Neuronal stem cell (in vitro differentiated cells): Measurements from ENCODE around the gene ASIC1.
"Not testable (repeated sequence)": the region's sequence is repeated elsewhere in the genome, so short reads cannot be mapped to it uniquely, and the experiment has no call there.

Experiments used
- DNase-seq: peaks from one replicate; pipeline ENCODE4 v3.0.0-alpha.2; 2013; ENCODE audit warnings: low spot score
- H2AFZ ChIP-seq: one replicate; pipeline ENCODE4 v1.6.1; 2013; ENCODE audit warnings: mild to moderate bottlenecking, low read length, inconsistent platforms
- H2AK5ac ChIP-seq: 2 replicates; pipeline ENCODE4 v1.6.1; 2013; ENCODE audit warnings: low read depth, mild to moderate bottlenecking, inconsistent platforms, low read length, moderate library complexity, mixed read lengths
- H2BK120ac ChIP-seq: 2 replicates; pipeline ENCODE4 v1.6.1; 2013; ENCODE audit warnings: low read depth, mild to moderate bottlenecking, inconsistent platforms, low read length, moderate library complexity, mixed read lengths
- H2BK12ac ChIP-seq: one replicate; pipeline ENCODE4 v1.6.1; 2013; ENCODE audit warnings: low read length, inconsistent platforms
- H2BK15ac ChIP-seq: 2 replicates; pipeline ENCODE4 v1.6.1; 2013; ENCODE audit warnings: mild to moderate bottlenecking, low read length, inconsistent platforms, mixed read lengths
- H2BK5ac ChIP-seq: one replicate; pipeline ENCODE4 v1.6.1; 2013; ENCODE audit warnings: inconsistent platforms, mild to moderate bottlenecking, low read length, moderate library complexity
- H3K14ac ChIP-seq: one replicate; pipeline ENCODE4 v1.6.1; 2013; ENCODE audit warnings: low read length, inconsistent platforms
- H3K18ac ChIP-seq: 2 replicates; pipeline ENCODE4 v1.6.1; 2013; ENCODE audit warnings: low read length, inconsistent platforms
- H3K23ac ChIP-seq: 2 replicates; pipeline ENCODE4 v1.6.1; 2013; ENCODE audit warnings: low read depth, mild to moderate bottlenecking, mixed read lengths, low read length, inconsistent platforms; ENCODE audit not compliant: poor library complexity
- H3K27ac ChIP-seq: replicated peaks from 3 replicates; pipeline ENCODE4 v1.5.1; 2013; ENCODE audit warnings: low read length, inconsistent platforms
- H3K27me3 ChIP-seq, 3 experiments: 2 replicates each; pipeline ENCODE4 v1.6.1; 2013; ENCODE audit warnings: low read length in 3 of 3, mild to moderate bottlenecking in 2 of 3, inconsistent platforms in 1 of 3, low read depth in 1 of 3, mixed read lengths in 1 of 3, moderate library complexity in 1 of 3; ENCODE audit not compliant: control insufficient read depth in 3 of 3, insufficient read depth in 3 of 3
- H3K36me3 ChIP-seq, 2 donors: replicated peaks in 1 of 2; 2 replicates each; pipeline ENCODE4 v1.6.1; 2013; ENCODE audit warnings: low read length in 2 of 2; ENCODE audit not compliant: control insufficient read depth in 2 of 2, insufficient read depth in 2 of 2
- H3K4ac ChIP-seq: 2 replicates; pipeline ENCODE4 v1.6.1; 2013; ENCODE audit warnings: inconsistent platforms, mild to moderate bottlenecking, low read length, moderate library complexity
- H3K4me1 ChIP-seq, 2 donors: 1 replicate in 1 of 2; 2 replicates in 1 of 2; pipeline ENCODE4 v1.6.1; 2013; ENCODE audit warnings: low read length in 2 of 2, low read depth in 1 of 2; ENCODE audit not compliant: control insufficient read depth in 2 of 2, insufficient read depth in 1 of 2
- H3K4me2 ChIP-seq: one replicate; pipeline ENCODE4 v1.6.1; 2013; ENCODE audit warnings: mild to moderate bottlenecking, low read length, inconsistent platforms; ENCODE audit not compliant: insufficient read depth, poor library complexity, severe bottlenecking
- H3K4me3 ChIP-seq, 2 donors: 2 replicates each; pipeline ENCODE4 v1.5.1; 2013; ENCODE audit warnings: low read length in 2 of 2, mild to moderate bottlenecking in 2 of 2, inconsistent platforms in 1 of 2, moderate library complexity in 1 of 2
- H3K79me1 ChIP-seq: one replicate; pipeline ENCODE4 v1.6.1; 2013; ENCODE audit warnings: low read depth, mild to moderate bottlenecking, inconsistent platforms, low read length, moderate library complexity
- H3K9ac ChIP-seq: one replicate; pipeline ENCODE4 v1.6.1; 2013; ENCODE audit warnings: mild to moderate bottlenecking, low read depth, low read length, inconsistent platforms; ENCODE audit not compliant: poor library complexity
- H3K9me3 ChIP-seq, 2 donors: replicated peaks in 1 of 2; 2 replicates each; pipeline versions ENCODE3 to v1.6.1; 2013; ENCODE audit warnings: low read length in 2 of 2, mild to moderate bottlenecking in 2 of 2, inconsistent platforms in 1 of 2, low read depth in 1 of 2, mixed read lengths in 1 of 2, moderate library complexity in 1 of 2; ENCODE audit not compliant: control insufficient read depth in 2 of 2, insufficient read depth in 1 of 2
- H4K8ac ChIP-seq: one replicate; pipeline ENCODE4 v1.6.1; 2013; ENCODE audit warnings: low read depth, mild to moderate bottlenecking, inconsistent platforms, low read length, moderate library complexity
- H4K91ac ChIP-seq: one replicate; pipeline ENCODE4 v1.6.1; 2013; ENCODE audit warnings: low read length, low read depth, mild to moderate bottlenecking, inconsistent platforms; ENCODE audit not compliant: poor library complexity
- WGBS, 2 donors: extraction: QIAGEN DNeasy Blood & Tissue Kit; methylation state at CpG; one replicate each; pipeline ENCODE4 v1.1.7; 2013; ENCODE audit warnings: missing lambda C conversion rate in 2 of 2, mixed read lengths in 1 of 2; ENCODE audit not compliant: insufficient read length in 2 of 2, insufficient replicate concordance in 1 of 2; ENCODE audit errors: extremely low coverage in 2 of 2; 5-methylcytosine and 5-hydroxymethylcytosine counted together

ASIC1 gene

DNA sequence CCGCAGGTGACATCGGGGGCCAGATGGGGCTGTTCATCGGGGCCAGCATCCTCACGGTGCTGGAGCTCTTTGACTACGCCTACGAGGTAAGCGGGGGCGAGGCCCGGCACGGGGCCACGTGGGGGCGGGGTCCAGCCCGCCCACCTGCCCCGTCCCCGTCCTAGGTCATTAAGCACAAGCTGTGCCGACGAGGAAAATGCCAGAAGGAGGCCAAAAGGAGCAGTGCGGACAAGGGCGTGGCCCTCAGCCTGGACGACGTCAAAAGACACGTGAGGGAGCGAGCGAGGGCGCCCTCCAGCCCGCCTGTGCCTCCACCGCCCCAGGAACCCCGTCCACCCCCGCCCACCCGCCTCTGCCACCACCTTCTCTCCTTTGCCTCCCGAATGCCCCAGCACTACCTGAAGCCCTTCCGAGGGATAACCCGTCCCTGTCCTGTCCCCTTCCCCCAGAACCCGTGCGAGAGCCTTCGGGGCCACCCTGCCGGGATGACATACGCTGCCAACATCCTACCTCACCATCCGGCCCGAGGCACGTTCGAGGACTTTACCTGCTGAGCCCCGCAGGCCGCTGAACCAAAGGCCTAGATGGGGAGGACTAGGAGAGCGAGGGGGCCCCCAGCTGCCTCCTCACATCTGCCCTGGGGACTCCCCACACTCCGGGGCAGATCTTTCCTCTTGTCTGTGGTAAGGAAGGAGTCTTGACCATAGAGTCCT is 23.9 kb downstream of the ASIC1 start:
- no peak overlapping the region for H2BK5ac ChIP-seq
- H3K4ac ChIP-seq: no peak overlapping the region
- no peak overlapping the region for H4K91ac ChIP-seq
- no peak overlapping the region for H2AFZ ChIP-seq
- H3K27ac ChIP-seq: no peak overlapping the region
- H3K18ac ChIP-seq: peak overlapping the region; percentile 77
- H3K79me1 ChIP-seq: no peaks in the 10 kb centered on the region
- peak overlapping the region; percentile 17 for H3K14ac ChIP-seq
- no peak overlapping the region for H3K4me3 ChIP-seq
- peak overlapping the region; percentile 17 for H3K9ac ChIP-seq
- no peaks in the 10 kb centered on the region for H3K9me3 ChIP-seq
- H2AK5ac ChIP-seq: peak overlapping the region; percentile 53
- peaks cover 9 to 18% of the 10 kb centered on the region in 2 donors for H3K4me1 ChIP-seq
- peak overlapping the region; percentile 23 for H3K4me2 ChIP-seq
- WGBS, 2 donors: no CpG with 5 or more reads among the region's 46 CpGs
- DNase-seq: no peak
- H2BK120ac ChIP-seq: no peak overlapping the region
- no peak overlapping the region for H2BK15ac ChIP-seq
- peaks cover 0 to 6% of the 10 kb centered on the region in 2 donors for H3K36me3 ChIP-seq
- peaks cover 0 to 2% (median 0%) of the 10 kb centered on the region in 3 experiments for H3K27me3 ChIP-seq
- H4K8ac ChIP-seq: no peak overlapping the region
- H3K23ac ChIP-seq: peak overlapping the region; percentile 61
- no peak overlapping the region for H2BK12ac ChIP-seq

DNA sequence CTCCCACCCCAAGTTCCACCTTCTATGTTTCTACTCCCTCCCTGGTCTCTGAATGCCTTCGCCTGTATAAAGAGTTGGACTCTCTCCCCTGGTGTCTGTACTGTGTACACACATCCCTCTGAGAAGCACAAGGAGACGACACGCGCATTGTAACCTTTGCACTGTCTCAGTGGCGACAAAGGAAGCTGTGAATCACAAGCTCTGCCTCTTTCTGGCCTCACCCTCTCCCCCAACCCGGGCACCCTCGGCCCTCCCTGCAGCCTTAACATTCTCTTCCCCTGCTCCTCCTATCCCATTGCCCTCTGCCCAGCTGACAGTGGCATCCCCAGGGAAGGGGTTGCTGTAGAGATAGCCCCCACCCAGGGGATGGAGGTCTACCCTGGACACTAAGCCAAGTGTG is 25.2 kb downstream of the ASIC1 start:
- Histone ChIP-seq H3K4ac (no peak overlapping the region), H3K18ac (no peak overlapping the region), H3K9me3 (no peaks in the 10 kb centered on the region), H3K9ac (no peak overlapping the region), H4K91ac (no peak overlapping the region), H4K8ac (no peak overlapping the region), H3K79me1 (no peaks in the 10 kb centered on the region), H3K23ac (no peak overlapping the region), H2BK12ac (no peak overlapping the region), H3K27me3 (peaks cover 0 to 2% (median 0%) of the 10 kb centered on the region in 3 experiments), H3K27ac (no peak overlapping the region), H2BK15ac (no peak overlapping the region), H3K4me3 (no peak overlapping the region), H3K4me1 (peaks cover 9 to 18% of the 10 kb centered on the region in 2 donors), H2BK120ac (no peak overlapping the region), H2AFZ (peak overlapping the region; percentile 77), H3K14ac (no peak overlapping the region), H3K36me3 (peaks cover 13 to 20% of the 10 kb centered on the region in 2 donors), H2AK5ac (peak overlapping the region; percentile 56), H3K4me2 (no peak overlapping the region), H2BK5ac (no peak overlapping the region)
- WGBS, 2 donors: no CpG with 5 or more reads among the region's 7 CpGs
- DNase-seq: no peak

GRCh38 chr12:50083301-50083700 is 25.9 kb downstream of the ASIC1 start:
- Histone ChIP-seq H3K27ac (no peak overlapping the region), H3K27me3 (no peaks in the 10 kb centered on the region), H3K23ac (no peak overlapping the region), H3K4me3 (no peak overlapping the region), H3K18ac (no peak overlapping the region), H4K91ac (no peak overlapping the region), H2AK5ac (peak overlapping the region; percentile 56), H2BK12ac (peak overlapping the region; percentile 32), H3K79me1 (no peaks in the 10 kb centered on the region), H2AFZ (peak overlapping the region; percentile 77), H3K9ac (no peak overlapping the region), H2BK5ac (no peak overlapping the region), H3K36me3 (peaks cover 18 to 26% of the 10 kb centered on the region in 2 donors), H3K4me2 (no peak overlapping the region), H3K4me1 (peaks cover 9 to 18% of the 10 kb centered on the region in 2 donors), H3K4ac (no peak overlapping the region), H2BK120ac (no peak overlapping the region), H4K8ac (no peak overlapping the region), H3K9me3 (no peaks in the 10 kb centered on the region), H2BK15ac (no peak overlapping the region), H3K14ac (no peak overlapping the region)
- no peak for DNase-seq
- WGBS, 2 donors: no CpG with 5 or more reads among the region's 1 CpG

- H3K4me3 ChIP-seq: peak overlapping the region; percentile 60 to 78
Measured at GRCh38 chr12:50084409-50084774, 27.0 kb downstream of the ASIC1 start.

More at GRCh38 chr12:50084409-50084774, 27.0 kb downstream of the ASIC1 start:
- not testable (repeated sequence) for H3K23ac ChIP-seq, H2BK120ac ChIP-seq, H2AK5ac ChIP-seq, H3K79me1 ChIP-seq, H3K9me3 ChIP-seq, H2BK15ac ChIP-seq, H4K8ac ChIP-seq, H2BK5ac ChIP-seq, H3K18ac ChIP-seq, H2BK12ac ChIP-seq, H4K91ac ChIP-seq, H3K27me3 ChIP-seq, H3K14ac ChIP-seq, DNase-seq, H3K4ac ChIP-seq, H3K9ac ChIP-seq
- Histone ChIP-seq H3K27ac (peak overlapping the region; percentile 42), H3K36me3 (peaks cover 25 to 37% of the 10 kb centered on the region in 2 donors), H2AFZ (peak overlapping the region; percentile 82), H3K4me1 (peaks cover 9 to 18% of the 10 kb centered on the region in 2 donors), H3K4me2 (peak overlapping the region; percentile 29)
- WGBS, 2 donors: no CpG with 5 or more reads among the region's 7 CpGs
